ENCODE measurements around the gene RTN4. TPM values are rescaled to one million over a fixed set of nuclear protein-coding genes. Genes with fewer than 3 reads are reported as not detected.
"Not testable (repeated sequence)": the region's sequence is repeated elsewhere in the genome, so short reads cannot be mapped to it uniquely, and the experiment has no call there.

The RTN4 gene
- total RNA-seq, 1 donor from 2014 or later = 384 TPM

DNA sequence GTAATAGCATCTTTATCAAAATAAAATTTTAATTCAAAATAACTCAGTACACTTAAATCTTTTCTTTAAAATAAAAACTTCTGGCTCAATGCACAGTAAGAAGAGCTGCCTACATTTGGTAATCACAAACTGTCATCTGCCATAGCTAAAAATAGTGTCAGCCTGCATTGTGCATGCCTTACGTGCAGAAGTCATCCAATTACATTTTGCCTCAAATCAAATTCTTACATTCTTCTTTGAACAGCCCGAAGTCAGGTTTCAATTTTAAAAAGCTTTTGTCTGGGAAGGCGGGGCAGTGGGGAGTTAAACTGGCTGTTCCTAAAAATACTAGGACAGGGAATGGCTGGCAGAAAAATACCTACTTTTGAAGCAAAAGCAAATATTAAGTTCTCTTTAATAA, 51.1 kb downstream of the RTN4 start:
- DNase-seq (ENCODE audit: low read depth) = no peak

DNA sequence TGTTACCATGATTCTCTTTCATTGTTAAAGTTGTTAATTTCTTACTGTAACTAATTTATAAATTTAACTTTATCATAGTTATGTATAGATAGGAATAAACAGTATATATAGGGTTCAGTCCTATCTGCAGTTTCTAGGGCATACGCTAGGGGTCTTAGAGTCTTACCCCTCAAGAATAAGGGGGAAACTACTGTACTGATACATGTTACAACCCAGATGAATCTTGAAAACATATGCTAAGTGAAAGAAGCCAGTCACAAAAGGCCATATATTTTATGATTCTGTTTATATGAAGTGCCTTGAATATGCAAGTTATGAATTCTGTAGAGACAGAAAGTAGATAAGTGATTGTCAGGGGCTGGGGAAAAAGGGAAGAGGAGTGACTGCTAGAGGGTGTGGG, 52.4 kb downstream of the RTN4 start:
- TF ChIP-seq, protein P1, sequence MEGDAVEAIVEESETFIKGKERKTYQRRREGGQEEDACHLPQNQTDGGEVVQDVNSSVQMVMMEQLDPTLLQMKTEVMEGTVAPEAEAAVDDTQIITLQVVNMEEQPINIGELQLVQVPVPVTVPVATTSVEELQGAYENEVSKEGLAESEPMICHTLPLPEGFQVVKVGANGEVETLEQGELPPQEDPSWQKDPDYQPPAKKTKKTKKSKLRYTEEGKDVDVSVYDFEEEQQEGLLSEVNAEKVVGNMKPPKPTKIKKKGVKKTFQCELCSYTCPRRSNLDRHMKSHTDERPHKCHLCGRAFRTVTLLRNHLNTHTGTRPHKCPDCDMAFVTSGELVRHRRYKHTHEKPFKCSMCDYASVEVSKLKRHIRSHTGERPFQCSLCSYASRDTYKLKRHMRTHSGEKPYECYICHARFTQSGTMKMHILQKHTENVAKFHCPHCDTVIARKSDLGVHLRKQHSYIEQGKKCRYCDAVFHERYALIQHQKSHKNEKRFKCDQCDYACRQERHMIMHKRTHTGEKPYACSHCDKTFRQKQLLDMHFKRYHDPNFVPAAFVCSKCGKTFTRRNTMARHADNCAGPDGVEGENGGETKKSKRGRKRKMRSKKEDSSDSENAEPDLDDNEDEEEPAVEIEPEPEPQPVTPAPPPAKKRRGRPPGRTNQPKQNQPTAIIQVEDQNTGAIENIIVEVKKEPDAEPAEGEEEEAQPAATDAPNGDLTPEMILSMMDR (conservative IDR thresholded peaks at IDR 0.05; ENCODE audit: low read depth, low read length) = no peak
- no peak overlapping the region for H3K4me3 ChIP-seq (ENCODE audit: low read depth, low read length)
- DNase-seq (ENCODE audit: low read depth) = no peak

More for the DNA sequence above, 51.1 kb downstream of the RTN4 start:
- TF ChIP-seq, protein P1 (conservative IDR thresholded peaks at IDR 0.05; ENCODE audit: low read depth, low read length) = no peak
- H3K4me3 ChIP-seq (ENCODE audit: low read depth, low read length) = no peak overlapping the region

DNA sequence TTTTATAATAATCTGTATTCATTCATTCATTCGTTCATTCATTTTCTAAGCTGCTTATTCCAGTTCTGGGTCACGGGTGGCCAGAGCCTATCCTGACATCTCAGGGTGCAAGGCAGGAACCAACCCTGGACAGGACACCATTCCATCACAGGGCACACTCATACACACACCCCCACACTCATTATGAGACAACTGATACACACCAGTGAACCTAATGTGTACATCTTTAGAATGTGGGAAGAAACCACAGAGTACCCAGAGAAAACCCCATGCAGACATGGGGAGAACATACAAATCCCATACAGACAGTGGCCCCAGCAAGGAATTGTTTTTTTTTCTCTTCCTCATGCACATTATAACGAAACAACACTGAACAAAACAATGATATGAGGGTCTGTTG, 54.7 kb downstream of the RTN4 start:
- H3K4me3 ChIP-seq (ENCODE audit: low read depth, low read length) = no peak overlapping the region
- TF ChIP-seq, protein P1 (conservative IDR thresholded peaks at IDR 0.05; ENCODE audit: low read depth, low read length) = no peak
- DNase-seq (ENCODE audit: low read depth) = no peak

DNA sequence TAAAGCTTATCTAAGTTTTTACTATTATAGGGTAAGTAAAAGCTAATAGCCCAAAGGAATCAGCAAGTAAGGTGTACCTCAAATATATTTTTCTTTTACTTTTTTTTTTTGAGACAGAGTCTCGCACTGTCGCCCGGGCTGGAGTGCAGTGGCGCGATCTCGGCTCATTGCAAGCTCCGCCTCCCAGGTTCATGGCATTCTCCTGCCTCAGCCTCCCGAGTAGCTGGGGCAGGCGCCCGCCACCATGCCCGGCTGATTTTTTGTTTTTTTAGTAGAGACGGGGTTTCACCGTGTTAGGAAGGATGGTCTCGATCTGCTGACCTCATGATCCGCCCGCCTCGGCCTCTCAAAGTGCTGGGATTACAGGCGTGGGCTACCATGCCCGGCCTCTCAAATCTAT, 59.6 kb downstream of the RTN4 start:
- not testable (repeated sequence) for DNase-seq (ENCODE audit: low read depth); H3K4me3 ChIP-seq (ENCODE audit: low read depth, low read length)

DNA sequence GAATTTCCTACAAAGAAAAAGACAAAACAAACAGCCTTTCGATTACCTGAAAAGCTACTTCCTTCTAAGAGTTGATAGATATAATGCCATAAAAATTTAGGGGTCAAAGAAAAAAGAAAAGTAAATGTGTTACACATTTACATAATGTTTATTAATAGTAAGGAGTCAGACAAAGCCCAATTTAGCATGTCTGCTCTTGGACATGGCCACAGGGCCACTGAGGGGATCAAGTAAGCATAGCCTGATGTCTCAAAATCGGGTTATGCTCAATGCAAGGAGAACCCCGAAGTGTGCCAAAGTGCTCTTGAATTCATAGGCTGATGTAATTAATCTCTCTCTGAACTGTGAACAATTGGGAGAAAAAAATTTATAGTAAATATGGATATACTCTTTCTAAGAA, 61.6 kb downstream of the RTN4 start:
- no peak for DNase-seq (ENCODE audit: low read depth)
- H3K4me3 ChIP-seq (ENCODE audit: low read depth, low read length) = no peak overlapping the region
- TF ChIP-seq, protein P1 (conservative IDR thresholded peaks at IDR 0.05; ENCODE audit: low read depth, low read length) = no peak

DNA sequence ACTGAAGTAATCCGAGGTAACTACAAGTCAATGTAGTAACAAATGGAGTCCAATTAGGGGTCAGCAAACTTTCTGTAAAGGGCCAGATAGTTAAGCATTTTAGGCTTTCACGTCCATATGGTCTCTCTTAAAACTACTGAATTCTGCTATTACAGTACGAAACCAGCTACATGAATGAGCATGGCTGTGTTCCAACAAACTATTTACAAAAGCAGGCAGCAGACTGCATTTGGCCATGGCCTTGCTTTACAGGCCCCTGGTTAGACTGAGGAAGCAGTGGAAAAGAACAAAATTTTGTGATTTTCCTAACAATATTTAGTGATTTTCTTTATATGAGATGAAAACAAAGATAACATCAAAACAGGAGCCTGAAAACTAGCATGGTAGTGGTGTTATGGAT, 64.0 kb downstream of the RTN4 start:
- TF ChIP-seq, protein P1 (conservative IDR thresholded peaks at IDR 0.05; ENCODE audit: low read depth, low read length) = no peak
- no peak for DNase-seq (ENCODE audit: low read depth)
- H3K4me3 ChIP-seq (ENCODE audit: low read depth, low read length) = no peak overlapping the region

DNA sequence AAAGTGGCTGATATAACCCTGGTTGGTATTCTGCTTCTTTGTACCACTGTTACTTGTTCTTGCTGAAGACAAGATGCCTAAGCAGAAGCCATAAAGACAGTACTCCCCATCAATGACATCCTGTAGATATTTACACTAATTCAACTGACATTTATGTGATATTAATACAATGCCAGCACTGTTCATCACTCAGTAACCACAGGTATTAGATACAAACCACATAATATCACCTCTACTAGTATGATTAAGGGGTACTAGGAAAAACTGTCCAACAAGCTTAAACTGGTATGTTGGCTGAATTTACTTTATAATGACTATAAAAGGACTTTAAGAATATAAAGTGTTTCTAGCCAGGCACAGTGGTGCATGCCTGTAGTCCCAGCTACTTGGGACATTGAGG, 65.8 kb downstream of the RTN4 start:
- TF ChIP-seq, protein P1 (conservative IDR thresholded peaks at IDR 0.05; ENCODE audit: low read depth, low read length) = no peak
- no peak overlapping the region for H3K4me3 ChIP-seq (ENCODE audit: low read depth, low read length)
- DNase-seq (ENCODE audit: low read depth) = no peak
